ENCODE results near the gene CRELD2.

CRELD2 gene

DNA sequence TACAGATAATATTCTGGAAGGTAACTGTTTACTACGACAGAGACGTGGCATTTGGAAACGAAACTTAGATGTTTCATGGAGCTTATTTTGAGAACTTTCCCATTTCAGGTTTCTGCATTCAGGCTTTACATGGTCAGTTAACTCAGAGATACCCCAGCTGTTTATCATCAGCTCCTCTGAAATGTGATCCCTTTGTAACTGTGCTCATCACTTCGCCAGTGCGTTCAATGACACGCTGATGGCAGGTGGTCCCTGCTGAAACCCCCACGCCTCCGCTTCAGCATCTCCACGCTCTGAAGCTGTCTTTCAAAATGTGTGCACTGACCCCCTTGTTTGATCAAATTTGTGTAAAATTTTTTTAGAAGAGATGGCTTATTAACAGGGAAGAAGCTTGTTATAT, 30.7 kb upstream of the CRELD2 start:
- DNase-seq: no peak

DNA sequence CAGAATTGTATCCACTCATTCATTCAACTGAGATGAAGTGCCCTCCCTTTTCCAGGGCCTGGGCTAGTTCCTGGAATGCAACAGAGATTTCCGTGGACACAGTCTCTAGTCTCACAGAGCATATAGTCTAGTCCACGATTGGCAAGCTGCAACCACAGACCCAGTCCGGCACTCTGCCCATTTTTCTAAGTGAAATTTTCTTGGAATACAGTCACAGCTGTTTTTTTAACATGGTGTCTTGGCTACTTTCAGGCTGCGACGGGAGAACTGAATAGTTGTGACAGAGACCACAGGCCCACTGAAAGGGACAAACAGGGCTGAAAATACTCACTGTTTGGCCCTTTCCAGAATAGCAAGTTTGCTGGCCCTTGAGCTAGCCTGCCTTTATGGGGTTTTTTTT, 29.4 kb upstream of the CRELD2 start:
- peak in 20 of 51 donors; percentile 5 to 69 (median 32) for DNase-seq

DNA sequence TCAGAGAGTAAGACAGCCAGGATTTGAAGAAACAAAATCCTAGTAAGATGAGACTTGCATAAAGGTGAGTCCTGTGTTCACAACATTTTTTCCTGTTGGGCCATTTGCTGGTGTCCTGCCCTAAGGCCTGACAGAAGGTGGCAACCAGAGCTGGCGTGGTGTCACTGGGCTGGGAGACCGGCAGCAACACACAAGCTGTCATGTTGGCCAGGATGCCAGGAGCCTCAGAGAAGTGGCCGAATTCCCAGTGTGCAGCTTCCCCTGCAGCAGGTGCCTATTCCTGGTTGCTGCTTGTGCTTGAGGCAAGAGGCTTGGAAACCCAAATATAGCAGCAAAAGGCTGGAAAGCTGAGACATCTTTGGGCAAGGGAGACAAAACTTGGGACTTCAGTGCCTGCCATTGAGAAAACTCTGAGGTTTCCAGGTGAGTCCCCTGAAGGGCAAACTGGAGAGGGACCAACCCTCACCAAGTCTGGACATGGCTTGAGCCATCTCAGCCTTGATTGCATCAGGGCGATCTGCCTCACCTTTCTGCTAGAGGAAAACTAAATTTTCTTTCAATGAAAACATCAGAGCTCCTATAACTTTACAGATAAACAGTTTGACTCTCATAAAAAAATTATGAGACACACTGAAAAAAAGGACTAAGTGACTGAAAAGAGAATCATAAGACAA, 26.1 kb upstream of the CRELD2 start:
- DNase-seq: no peak

DNA sequence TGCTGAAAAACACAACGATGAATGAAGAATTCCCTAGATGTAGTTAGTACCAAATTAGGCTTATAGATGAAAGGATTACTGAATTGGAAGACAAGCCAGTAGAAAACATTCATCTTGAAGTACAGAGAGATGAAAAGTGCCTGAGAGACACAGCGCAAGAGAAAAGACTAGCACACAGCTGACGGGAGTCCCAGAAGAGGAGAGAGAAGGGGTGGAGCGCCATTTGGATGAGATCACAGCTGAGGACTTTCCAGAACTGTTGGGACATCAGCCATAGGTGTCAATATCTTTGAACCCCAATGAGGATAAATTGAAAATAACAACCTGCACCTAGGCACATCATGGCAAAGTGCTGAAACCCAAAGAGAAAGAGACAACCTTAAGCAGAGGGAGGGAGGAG, 25.4 kb upstream of the CRELD2 start:
- no peak for DNase-seq

DNA sequence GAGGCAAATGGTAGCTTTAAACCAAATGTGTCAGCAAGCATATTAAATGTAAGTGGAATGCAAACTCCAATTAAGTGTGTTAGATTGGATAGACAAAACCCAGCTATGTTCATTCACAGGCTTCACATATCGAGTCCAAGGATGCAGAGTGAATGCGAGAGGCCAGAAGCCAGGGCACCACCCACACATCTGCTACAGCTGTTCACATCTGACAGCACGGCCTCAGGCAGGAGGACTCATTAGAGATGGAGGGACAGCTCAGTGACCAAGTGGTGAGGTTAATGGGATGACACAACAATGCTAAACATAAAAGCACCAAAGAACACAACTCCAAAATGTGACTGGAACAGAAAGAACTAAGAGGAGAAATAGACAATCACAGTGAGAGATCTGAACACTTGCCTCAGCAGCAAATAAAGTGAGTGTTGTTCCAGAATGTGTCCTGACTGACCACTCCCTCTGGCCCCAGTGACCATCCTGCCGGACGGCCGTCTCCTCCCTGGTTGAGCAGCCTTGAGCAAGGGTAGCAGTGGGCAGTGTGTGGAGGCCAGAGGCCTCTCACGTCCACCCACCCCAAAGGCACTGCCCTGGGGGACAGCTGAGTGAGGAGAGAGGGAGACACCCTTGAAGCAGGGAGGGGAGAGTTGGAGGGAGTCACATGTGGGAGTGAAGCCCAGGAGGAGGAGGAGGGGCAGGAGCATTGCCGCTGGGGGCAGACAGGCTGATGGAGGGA, 23.9 kb upstream of the CRELD2 start:
- DNase-seq: no peak

DNA sequence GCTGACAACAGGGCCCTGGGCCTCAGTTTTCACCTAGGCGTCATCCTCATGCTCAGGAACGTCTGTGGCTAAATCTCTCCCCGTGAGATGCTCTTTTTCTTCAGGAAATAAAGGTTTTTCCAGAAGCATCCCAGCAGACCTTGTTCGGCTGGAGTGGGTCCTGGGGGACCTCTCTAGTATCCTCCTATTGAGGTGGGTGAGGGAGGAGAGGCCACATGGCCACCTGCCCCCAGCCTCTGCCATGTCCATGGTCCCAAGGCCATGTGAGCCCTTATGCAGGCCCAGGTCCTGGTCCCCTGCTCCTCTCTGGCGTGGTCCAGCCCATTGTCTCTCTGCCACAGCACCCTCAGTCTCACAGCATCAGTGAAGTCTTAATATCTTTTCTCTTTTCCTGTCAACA, 22.2 kb upstream of the CRELD2 start:
- DNase-seq: no peak

DNA sequence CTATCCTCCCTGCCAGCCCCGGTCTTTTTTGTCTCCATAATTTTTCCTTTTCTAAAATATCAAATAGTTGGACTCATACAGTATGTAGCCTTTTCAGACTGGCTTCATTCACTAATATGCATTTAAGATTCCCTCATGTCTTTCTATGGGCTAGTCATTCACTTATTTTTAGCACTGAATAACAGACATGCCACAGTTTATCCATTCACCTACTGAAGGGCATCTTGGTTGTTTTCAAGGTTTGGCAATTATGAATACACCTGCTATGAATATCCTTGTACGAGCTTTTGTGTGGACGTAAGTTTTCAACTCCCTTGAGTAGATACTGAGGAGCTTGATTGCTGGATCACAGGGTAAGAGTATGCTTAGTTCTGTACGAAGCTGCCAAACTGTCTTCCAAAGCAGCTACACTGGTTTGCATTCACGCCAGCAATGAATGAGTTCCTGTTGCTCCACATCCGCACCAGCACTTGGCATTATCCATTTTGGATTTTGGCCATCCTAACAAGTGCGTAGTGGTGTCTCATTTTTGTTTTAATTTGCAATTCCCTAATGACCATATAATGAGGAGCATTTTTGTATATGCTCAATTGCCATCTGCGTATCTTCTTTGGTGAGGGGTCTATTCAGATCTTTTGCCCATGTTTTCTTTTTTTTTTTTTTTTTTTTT, 21.3 kb upstream of the CRELD2 start:
- no peak for DNase-seq

DNA sequence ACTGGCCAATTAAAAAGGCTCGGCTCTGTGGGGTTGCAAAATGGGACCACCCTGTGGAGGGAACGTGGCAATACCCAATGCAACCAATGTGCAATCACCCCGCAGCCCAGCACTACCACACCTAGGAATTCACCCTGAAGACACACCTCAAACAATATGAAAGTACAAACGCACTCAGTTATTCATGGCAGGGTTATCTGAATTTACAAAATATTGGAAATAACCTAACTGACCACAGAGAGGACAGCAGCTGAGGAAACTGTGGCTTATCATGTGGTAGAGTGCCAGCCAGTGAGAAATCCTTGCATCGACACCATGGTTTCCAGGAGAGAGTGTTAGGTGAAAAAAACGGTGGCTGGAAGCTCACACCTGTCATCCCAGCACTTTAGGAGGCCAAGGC, 18.9 kb upstream of the CRELD2 start:
- no peak for DNase-seq

DNA sequence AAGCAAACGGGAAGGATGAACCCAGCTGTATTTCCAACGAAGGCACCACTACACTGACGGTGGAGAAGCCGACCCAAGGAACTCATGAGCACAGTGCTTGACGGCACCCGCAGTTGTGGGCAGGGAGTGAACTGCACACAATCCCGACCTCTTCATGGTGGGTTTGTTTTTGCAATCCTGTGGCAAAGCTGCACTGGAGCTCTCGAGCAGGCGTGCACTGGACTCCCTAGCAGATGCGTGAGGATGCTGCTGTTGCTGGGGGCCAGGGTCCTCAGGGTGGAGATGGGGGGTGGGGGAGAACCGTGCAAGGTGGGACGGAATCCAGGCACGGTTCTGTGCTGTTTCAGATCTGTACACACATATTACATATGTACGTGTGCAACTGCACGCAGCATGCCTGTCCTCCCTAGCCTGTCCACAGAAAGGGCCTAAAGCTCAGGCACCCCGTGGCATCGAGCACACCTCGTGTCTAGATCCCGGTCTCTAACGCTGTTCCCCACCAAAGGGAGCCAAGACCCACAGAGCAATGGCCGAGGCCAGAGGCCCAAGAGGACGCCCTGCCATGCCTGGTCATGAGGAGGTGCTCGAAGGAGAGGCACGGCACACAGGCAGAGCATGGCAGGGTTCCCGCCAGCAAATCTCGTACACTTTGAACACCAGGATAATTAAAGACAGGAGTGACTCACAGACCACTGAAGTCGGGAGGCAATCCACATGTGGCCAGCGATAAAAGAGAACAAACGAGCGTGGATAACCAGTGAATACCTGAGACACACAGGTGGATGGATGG, 17.8 kb upstream of the CRELD2 start:
- DNase-seq: no peak

DNA sequence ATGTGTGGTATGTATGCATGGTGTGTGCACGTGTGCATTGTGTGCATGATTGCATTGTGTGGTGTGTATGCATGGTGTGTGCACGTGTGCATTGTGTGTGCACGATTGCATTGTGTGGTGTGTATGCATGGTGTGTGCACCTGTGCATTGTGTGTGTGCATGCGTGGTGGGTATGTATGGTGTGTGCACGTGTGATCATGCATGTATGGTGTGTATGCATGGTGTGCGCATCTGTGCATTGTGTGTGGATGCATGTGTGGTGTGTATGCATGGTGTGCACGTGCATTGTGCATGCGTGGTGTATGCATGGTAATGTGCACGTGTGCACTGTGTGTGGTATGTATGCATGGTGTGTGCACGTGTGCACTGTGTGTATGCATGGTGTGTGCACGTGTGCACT, 17.0 kb upstream of the CRELD2 start:
- DNase-seq: no peak

DNA sequence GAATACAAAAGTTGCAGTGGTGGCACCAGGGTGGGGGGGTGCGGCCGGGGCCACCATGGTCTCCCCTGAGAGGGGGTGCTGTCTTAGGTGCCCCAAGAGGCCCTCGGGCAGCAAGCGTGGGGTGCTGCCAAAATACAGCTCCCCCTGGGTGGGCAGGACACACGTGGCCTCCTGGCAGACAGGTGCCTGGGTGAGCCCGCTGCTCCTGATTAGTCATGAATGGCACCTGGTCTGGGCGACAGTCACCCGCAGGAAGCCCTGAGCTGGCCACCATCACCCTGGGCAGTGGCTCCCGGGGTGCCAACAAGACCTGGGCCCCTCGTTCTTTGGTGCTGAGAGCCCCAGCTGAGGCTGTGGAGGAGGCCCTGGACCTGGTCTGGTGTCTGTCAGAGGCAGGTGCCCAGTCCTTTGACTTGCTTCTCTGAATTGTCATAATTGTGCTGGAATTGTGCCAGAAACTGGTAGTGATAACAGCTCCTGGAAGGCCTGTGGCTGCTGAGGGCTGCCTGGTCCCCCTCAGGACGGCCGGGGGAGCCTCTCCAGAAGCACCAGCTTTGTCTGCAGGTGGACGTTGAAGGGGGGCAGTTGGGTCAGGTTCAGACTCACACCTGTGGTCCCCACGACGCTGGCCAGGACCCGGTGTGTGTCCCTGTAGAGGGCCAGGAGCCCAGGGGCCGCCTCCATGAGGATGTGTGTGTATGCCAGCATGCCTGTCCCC, 15.0 kb upstream of the CRELD2 start:
- DNase-seq: no peak

DNA sequence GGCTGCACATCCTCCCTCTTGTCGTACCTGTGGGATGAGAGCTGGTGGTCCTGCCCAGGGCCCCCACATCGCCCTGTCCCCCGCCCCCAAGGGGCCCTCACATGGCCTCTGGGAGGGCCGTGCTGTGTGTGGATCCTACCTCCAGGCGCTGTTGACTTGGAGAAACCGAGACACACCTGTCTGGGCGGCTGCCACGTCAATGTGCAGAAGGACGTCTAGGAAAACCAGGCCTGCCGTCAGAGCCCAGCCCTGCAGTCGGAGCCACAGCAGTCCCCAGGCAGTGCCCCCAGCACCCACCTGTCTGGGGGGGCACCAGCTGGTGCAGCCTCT, 14.4 kb upstream of the CRELD2 start:
- DNase-seq: no peak

DNA sequence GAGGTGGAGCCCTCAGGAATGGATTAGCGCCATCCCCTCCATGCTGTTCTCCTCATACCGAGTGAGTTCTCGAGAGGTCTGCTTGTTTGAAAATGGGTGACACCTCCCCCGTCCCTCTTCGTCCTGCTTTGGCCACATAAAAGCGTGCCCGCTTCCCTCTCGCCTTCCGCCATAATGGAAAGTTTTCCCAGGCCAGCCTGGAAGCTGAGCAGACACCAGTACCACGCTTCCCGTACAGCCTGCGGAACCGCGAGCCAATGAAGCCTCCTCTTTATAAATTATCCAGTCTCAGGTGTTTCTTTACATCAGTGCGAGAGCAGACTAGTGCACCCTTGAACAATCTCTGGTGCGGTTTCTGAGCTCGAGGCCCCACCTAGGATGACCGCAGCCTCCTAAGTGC, 13.0 kb upstream of the CRELD2 start:
- no peak for DNase-seq

DNA sequence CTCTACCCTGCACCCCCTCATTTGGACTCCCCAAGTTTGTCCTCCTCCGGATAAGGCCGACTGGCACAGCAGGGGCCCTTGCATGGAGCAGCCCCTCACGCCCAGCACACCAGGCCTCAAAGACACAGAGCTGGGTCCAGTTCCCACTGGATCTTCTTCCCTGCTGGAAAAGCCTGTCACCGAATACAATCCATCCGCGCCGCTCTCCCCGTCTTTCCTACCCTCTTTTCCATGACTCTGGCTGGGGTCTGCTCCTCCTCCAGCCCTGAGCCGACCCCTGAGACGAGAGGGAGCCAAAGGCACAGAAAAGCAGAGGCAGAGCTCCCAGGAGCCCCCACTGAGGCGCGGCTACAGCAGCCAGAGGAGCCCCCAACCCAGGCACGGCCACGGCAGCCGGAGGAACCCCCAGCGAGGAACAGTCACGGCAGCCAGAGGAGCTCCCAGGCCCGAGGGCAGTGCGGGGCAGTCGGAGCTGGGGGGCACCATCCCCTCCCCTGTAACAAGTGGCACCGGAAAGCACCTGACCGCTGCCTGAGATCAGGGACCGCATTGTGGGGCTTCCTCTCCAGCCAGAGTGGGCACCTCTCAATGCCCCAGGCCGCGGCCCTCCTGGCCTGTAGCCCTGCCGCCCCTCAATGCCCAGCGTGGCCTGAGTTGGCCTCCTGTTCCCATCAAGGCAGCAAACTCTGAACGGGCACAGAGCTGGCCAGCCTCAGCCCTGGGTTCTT, 12.2 kb upstream of the CRELD2 start:
- DNase-seq: no peak

DNA sequence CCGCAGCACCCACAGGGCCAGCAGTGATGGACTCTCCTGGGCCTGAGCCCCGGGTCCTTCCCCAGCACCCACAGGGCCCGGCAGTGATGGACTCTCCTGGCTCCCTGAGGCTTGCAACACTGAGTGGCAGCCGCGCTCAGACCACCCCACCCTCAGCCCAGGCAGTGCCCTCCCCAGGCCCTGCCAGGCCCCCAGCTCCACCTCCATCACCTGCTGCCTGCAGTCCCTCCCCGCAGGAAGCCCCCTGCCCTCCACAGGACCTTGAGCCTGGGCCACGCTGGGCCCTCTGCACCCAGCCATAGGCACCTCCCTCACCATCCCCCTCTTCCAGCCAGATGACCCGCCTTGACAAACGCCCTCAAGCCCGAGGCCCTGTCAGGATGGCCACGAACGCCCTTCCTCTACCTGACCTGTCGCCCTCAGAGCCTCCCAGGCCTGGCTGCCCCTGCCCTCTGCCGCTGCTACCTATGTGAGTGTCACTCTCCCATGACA, 11.6 kb upstream of the CRELD2 start:
- no peak for DNase-seq

DNA sequence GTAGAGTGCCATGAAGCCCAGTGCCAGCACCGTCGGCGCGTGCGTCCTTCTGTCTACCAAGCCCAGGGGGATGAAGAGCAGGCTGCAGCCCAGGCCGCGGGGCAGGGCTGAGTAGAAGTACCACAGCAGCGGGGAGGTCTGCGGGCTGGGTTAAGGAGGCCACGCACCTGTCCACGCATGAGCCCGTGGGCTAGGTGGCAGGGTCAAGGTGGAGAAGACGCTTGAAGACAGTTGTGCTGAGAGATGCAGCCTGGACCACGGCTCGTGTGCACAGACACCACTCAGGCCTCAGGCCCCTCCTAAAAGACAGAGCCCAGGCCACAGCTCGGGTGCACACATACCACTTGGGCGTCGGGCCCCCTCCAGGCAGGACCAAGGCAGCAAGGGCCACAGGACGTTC, 10.6 kb upstream of the CRELD2 start:
- no peak for DNase-seq

DNA sequence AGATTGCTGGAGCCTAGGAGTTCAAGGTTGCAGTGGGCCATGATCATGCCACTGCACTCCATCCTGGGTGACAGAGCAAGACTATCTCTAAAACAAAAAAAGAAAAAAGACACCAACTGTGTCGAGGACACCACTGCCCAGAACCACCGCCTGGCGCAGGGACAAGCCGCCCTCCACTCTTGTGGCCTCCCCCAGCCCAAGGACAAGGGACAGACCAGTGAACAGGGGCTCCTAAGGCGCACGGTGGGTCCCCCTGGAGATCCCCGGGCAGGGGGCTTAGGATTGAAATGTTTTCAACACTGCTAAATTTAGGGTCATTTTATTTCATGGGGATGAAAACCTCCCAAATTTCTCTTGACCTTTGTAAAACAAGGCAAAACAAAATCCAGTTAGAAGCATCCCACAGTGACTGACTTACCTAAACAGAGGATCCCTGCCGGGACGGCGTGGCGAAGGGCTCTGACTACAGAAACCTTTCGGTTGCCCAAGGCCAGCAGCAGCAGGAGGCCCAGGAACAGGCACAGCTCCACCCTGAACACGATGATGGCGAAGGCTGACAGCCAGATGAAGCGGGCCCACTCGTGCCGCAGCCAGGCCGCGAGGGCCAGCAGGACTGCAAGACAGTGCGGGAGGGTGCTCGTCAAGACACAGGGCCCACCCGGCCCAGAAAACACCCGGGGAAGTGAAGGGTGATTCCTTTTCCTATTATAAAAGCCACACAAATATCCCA, 8.8 kb upstream of the CRELD2 start:
- DNase-seq: no peak

DNA sequence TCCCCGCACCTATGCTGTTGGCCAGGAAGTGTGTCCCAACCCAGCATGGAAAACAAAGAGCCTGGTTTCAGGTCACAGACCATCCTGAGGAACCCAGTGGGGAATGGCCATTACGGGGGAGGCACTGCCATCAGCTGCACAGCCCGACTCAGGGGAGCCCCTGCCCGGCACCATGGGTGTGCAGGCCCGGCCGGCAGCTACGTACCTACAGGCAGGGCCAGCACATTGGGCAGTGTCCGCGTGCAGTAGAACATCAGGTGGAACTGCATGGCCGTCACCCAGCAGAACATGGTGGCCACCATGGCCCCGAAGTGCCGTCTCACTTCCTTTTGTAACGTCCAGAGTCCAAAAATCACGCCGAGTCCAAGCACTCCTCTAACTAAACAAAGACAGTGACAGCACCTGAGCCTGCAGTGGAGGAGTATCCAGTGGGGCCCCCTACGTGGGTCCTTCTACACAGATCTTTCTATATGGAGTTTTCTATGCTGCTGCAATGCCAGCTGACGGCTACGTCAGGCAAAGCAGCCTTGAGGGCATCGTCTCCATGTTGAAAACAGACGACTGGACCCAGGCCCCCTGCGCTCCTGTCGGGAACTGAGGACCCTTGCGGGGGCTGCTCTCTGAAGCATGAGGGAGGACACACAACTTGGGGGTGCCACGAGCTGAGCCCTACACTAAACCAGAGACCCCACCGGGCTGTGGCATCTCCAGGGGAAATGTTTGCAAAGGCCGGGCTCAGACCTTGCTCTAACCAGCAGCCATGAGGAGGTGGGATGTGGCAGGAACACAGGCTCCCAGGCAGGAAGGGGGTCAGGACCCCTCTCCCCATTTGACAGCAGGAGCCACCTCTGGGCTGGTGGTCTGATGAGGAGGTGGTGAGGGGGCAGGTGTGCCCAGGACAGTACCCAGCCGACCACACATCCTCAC, 7.9 kb upstream of the CRELD2 start:
- DNase-seq: no peak
